Vagina (tissue), 2 donors: Measurements from ENCODE around the gene NAA80.

Experiments
- POLR2A ChIP-seq, 2 donors: fragments of 450-650 bp; IDR thresholded peaks; one replicate each; pipeline ENCODE4 v1.6.1; 2017; ENCODE audit warnings: antibody characterized with exemption in 2 of 2, mild to moderate bottlenecking in 2 of 2, moderate library complexity in 2 of 2
- POLR2AphosphoS5 ChIP-seq, 2 donors: sonication (generic); formaldehyde crosslinking; IDR thresholded peaks; one replicate each; pipeline ENCODE4 v1.9.0; 2017; ENCODE audit warnings: antibody characterized with exemption in 2 of 2, mild to moderate bottlenecking in 2 of 2, low read depth in 1 of 2; ENCODE audit not compliant: insufficient read depth in 1 of 2

GRCh38 chr3:50294089-50294488, 5.1 kb downstream of the NAA80 start:
- TF ChIP-seq POLR2AphosphoS5 (IDR thresholded peaks at IDR 0.05; ENCODE audit: insufficient read depth in 1 of 2, low read depth in 1 of 2) (no peak), POLR2A (IDR thresholded peaks at IDR 0.05) (no peak)
